T-helper 22 cell (primary cell): ENCODE results near the gene RASAL2.
"Not testable (repeated sequence)": the region's sequence is repeated elsewhere in the genome, so short reads cannot be mapped to it uniquely, and the experiment has no call there.

ENCODE experiments used
- DNase-seq: peaks from one replicate; pipeline ENCODE4 v3.0.0-alpha.2; 2020; ENCODE audit warnings: low read depth

Gene RASAL2

DNA sequence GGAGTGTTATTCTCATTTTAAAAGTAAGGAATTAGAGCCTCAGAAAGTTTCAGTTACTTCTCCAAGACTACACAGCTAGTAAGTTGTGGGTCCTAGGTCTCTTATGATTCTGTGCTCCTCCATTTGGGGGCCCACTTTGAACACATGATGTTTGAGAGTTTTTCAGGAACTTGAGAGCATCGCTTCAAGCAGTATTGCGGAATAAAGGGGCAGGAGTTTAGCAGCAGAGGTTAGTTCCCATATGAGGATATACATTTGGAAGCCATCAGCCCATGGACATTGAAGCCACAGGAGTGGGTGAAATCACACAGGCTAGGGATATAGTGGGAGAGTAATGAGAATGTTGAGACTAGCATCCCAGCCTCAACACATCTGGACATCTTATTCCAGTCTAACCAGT, 143.2 kb downstream of the RASAL2 start:
- DNase-seq = no peak

DNA sequence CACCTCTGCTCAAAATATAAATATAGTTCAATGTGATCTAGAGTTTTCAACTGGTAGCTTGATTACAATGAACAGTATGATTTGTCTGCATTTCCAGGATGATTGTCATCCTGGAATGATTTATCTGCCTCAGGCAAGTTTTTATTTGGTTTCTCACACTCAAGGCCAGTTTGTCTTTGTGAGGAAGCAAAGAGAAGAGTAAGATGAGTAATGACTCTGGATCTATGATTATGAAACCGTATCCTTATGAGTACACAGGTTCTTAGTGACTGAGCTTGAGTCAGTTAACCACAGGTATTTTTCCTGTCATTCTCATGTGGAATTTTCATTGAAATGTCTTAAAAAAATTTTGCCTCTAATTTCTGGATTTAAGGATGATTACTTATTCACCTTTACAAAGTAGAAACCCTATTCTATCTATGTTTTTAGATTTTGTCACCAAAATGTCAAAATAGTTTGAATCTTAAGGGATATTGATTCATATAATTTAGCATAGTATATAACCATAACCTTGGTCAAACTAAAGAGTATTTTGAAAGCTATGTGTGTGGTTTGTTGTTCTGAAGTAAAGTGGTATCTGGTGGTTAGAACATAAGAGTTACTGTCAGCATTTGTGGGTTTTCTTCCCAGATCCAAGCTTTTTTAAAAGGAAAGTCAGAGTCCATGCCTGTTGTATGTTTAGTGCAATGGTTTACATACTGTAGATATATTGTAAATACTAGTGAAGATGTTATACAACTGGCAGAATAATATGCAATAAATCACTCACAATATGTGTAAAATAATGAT, 145.0 kb downstream of the RASAL2 start:
- no peak for DNase-seq

DNA sequence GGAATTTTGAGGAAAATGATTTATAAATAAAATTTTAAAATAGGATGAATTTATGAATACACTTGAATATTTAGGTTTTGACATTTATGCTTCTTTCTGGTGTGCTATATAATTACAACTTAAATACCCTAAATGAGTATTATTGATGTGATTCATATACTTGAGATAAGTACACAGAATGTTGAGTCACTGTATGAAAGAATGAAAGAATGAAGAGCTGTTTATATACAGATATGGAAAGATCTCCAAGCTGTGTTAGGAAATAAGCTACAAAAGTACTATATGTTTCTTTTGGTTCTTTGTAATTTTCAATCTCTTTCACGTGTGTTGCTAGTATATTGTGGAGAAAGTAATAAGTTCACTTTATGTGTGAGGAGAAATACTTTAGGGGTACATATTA, 147.2 kb downstream of the RASAL2 start:
- no peak for DNase-seq

DNA sequence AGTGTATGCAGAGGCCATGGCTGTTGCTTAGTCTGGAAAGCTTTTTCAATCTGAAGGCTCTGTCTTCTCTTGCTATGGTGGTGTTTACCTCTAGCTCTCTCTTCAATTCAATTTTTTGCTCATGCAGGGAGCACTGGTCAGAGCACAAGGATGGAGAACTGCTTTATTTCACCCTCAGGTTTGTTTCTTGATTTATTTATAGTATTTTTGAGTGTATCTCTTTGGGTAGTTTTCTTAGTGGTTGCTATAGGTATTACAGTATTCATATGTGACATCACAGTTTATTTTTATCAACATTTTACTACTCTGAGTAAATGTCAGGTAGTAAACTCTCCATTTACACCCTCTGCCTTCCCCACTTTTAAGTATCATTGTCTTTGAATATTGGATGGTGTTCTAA, 147.9 kb downstream of the RASAL2 start:
- DNase-seq = no peak

DNA sequence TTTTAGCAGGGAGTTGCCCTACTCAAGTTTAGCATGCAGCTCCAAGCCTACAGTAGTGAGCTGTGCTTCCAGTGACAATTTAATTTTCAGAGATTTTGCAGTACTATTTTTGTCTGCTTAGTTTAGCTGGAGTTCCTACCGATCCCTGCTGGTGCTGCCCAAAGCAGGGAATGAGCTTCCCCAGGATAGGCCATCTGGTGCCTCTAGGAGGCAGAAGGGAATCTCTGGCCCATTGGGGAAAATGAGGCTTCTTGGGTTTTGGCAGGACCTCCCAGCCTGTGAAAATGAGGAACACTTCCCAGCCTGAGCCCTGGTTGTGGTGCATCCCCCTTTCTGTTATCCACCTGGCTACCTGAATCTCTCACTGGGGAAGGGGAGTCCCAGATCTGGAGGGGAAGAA, 149.2 kb downstream of the RASAL2 start:
- no peak for DNase-seq

DNA sequence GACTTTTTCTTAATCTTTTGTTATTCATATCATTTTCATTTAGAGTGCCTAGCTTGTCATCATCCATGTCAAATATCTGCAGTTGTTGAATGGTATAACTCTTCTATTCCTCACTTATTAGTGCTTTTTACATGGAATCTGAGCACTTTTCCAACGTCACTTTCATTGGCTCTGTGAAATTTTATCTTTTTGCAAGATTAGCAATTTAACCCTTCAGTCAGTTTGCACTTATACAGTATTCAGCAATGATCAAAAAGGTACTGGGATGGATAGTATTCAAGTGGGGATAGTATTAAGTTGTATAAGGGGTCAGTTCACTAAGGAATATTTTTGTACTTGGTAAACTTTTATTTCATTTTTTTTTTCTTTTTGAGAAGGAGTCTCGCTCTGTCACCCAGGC, 150.0 kb downstream of the RASAL2 start:
- DNase-seq = no peak

DNA sequence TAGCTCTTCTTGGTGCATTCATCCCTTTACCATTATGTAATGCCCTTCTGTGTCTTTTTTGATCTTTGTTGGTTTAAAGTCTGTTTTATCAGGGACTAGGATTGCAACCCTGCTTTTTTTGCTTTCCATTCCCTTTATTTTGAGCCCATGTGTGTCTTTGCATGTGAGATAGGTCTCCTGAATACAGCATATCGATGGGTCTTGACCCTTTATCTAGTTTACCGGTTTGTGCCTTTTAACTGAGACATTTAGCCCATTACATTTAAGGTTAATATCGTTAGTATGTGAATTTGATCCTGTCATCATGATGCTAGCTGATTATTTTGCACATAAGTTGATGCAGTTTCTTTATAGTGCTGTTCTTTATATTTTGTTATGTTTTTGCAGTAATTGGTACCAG, 154.4 kb downstream of the RASAL2 start:
- DNase-seq = not testable (repeated sequence)

DNA sequence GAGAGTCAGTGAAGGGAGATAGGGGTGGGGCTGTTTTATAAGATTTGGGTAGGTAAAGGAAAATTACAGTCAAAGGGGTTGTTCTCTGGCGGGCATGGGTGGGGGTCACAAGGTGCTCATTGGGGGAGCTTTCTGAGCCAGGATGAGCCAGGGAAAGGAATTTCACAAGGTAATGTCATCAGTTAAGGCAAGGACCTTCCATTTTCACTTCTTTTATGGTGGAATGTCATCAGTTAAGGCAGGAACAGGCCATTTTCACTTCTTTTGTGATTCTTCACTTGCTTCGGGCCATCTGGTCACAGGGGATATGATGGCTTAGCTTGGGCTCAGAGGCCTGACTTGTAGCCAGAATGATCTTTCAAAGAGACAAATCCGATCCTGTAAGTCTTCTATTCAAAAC, 159.7 kb downstream of the RASAL2 start:
- DNase-seq = not testable (repeated sequence)

DNA sequence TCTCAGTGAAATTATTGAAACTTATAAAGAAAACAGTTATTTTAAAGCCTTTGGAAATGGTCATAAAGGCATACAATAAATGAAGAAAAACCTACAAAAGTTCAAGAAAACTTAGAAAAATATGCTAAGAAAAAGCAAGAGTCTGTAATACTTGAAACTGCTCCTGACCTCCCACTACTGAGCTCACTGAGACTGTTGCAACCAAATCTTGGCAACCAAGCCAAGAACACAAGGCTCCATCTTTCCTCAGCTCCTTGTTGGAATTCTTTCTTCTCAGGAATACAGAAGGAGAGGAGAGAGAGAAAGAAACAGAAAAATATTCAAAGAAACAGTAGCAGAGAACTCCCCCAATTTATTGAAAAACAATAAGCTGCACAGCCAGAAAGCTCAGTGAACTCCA, 160.5 kb downstream of the RASAL2 start:
- DNase-seq = no peak

DNA sequence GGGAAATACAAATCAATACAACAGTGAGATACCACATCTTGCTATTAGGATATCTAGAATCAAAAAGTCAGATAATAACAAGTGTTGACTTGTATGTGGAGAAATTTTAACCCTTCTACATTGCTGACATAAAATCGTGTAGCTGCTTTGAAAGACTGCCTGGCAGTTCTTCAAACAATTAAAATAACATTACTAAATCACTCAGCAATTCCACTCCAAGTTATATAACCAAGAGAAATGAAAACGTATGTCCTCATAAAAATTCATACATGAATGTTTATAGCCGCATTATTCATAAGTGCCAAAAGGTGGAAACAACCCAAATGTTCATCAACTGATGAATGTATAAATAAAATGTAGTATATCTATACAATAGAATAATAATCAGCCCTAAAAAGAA, 164.6 kb downstream of the RASAL2 start:
- no peak for DNase-seq

DNA sequence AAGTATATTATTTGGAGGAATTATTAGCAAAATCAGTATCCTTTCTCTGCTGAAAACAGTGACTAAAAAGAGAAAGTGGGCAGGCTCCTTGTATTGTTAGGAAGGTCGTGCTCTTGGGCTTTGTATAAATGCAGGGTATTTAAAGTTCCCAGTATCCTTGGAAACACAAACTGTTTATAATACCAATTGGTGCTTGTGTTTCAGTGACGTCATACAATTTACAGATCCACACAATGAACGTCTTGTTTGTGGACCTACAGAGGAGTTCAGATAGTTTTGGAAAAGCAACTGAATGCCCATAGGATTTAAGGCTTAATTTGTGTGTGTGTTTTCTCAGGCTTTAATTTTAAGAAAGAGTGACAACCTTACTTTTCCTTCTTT, 168.2 kb downstream of the RASAL2 start:
- no peak for DNase-seq

DNA sequence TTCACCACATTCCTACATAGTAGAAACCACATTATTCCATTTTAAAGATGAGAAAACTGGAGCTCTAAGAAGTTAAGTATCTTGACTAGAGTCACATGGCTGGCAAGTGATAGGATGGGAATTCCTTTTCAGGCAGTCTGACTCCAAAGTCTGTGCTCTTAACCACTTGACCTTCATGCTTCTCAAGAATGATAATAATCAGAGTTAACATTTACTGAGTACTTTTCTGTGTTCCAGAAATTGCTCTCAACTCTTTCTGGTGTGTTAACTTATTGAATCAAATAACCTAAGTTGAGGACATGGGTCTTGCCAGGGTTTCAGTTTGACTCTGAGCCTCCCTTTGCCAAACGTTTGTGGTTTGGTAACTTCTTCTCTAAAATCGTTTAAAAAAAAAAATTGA, 169.4 kb downstream of the RASAL2 start:
- DNase-seq = no peak

DNA sequence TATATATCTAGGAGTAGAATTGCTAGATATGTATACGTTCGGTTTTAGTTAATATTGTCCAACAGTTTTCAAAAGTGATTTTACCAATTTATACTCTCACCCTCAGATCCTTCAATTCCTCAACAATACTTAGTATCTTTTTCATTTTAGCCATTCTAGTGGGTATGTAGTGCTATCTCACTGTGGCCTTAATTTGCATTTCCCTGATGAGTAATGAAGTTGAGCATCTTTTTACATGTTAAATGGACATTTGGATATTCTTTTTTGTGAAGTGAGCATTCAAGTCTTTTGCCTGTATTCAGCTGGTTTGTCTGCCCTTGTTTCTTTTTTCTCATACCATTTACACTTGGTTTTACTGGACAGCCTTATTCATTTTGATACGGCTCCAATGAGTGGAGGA, 172.2 kb downstream of the RASAL2 start:
- DNase-seq = no peak

DNA sequence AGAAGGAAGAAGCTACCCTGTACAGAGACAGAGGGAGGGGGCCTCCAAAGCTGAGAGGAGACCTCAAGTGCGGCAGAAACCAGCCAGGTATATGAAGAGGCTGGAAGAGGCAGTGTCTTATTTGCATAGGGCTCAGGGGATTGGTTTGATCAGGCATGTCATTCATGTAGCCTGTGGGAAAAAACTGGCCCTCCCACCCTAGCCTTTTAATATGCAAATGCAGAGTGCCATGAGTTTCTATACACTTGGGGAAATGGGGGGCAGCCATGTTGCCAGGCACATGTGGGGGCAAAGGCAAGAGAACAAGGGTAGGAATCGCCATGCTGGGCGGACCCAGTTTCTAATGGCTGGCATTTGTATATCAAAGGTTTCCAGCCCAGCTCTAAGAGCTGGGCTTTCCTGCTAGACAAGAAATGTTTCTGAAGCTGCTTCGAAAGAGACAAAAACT, 172.7 kb downstream of the RASAL2 start:
- DNase-seq = no peak

DNA sequence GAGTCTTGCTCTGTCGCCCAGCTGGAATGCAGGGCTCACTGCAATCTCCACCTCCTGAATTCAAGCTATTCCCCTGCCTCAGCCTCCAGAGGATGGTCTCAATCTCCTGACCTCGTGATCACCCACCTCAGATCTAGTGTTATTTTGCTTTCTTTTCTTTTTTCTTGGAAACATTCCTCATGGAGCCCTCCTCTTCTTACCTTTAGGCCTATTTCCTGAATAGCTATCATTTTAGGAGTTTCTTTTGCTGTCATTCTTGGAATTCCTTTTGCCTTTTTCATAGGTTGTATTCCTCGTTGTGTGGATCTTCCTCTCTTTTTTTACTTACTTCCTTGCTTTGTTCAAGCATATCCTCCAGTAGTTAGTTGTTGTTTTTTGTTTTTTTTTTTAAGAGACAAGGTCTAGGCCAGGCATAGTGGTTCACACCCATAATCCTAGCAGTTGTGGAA, 173.8 kb downstream of the RASAL2 start:
- DNase-seq = no peak

DNA sequence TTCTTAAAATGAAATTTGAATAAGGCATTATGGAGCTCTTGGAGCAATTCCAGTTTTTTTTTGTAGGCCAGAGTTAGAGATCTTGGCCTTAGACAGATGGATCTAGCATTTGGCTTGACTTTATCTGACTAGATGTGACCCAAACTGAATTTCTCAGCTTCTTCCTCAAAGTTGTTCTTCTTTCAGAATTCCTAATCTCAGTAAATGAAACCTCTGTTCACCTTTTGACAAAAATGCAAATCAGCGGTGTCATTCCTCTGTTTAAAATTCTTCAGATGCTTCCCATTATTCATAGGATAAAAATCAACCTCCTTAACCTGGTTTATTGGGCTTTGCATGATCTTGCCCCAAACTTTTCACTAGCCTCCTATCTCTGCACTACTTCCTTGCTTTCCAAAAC, 177.6 kb downstream of the RASAL2 start:
- DNase-seq = no peak

DNA sequence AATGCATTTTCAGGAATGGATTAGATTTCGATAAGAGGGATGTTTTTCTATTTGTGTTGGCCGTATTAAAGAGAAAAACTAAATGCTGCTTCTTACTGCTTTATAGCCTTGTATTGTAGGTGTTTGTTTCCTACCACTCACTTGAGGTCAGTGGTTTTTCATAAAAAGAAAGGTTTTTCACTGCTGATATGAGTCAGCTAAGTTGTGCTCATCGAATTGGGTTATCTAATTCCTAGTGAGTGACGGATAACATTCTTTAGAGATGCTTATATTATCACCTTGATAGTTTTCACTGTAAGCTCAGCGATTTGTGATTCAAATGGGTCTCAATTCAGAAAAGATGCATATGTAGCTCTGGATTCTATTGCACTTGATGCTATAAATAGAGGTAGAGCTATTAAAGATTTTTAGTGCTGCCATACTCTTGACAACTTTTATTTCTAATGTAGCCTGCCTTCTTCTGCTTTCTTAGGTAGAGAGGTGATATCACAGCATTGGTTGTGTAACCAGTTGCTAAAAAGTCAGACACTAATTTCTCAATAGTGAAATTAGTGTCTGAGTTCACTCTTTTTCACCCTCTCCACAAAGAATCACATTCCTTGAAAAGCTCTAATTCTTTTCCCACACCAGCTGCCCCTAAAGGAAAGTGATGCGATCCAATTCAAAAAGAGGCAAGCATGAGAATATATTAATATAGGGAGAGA, 180.0 kb downstream of the RASAL2 start:
- DNase-seq = no peak

DNA sequence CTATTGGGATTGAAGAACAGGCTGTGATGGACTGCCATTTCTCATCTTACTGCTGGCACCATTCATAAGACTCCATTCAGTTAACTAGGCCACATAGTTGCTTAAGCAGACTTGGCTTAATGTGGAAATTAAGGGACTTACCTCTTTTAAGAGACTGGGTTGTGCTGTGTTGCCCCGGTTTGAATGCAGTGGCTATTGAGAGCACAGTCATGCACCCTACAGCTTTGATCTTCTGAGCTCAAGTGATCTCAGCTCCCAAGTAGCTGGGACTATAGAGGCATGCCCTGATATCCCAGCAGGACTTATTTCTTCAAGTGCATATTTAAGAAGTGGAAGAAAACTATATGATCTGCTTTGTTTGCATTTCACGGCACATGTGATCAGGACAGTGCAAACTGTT, 181.1 kb downstream of the RASAL2 start:
- DNase-seq = no peak

DNA sequence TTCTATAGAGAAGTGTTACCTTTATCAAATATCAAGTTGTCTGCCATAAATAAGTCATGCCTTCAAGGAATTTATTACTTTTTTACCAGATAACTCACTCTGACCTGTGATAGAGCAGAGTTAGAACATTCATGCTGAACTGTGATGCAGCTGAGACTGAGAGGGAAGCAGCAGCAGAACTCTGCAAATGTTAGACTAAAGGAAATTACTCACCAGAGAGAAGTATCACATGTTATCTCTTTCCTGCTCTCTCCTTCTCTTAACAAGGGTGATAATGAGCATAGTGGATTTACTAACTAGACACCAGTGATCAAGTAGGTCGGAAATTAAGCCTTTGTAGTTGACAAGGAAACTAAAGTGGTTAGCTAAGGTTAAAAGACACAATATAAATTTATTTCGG, 181.6 kb downstream of the RASAL2 start:
- no peak for DNase-seq

DNA sequence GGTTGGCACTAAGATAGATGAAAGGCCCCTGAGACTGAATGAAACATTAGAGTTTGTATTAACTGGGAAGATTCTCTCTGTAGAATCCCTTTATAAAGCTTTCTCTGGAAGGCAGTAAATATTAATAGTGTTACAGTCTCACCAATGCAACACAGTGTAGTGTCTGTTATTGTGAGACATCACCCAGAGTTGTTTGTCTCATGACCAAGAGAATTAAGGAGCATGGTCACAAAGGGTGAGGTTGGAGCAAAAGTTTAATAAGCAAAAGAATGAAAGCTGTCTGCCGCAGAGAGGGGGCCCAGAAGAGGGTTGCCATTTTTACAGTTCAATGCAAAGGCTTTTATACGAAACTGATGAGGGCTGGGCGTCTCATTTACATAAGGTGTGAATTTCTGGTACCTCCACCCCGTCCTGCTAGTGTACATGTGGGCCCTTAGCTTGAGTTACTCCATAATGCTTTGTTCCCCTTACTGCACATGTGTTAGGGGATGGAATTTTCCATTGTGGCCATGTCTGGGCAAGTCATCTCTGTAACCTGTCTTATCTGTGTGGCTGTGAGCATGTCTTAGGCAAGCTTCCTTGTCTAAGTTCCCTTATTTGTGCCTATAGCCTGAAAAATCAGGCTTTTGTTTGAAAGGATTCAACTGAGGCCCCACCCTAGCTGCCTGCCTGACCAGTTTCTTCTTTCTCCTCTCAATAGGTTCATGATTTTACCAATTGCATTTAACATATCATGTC, 184.1 kb downstream of the RASAL2 start:
- DNase-seq = no peak

DNA sequence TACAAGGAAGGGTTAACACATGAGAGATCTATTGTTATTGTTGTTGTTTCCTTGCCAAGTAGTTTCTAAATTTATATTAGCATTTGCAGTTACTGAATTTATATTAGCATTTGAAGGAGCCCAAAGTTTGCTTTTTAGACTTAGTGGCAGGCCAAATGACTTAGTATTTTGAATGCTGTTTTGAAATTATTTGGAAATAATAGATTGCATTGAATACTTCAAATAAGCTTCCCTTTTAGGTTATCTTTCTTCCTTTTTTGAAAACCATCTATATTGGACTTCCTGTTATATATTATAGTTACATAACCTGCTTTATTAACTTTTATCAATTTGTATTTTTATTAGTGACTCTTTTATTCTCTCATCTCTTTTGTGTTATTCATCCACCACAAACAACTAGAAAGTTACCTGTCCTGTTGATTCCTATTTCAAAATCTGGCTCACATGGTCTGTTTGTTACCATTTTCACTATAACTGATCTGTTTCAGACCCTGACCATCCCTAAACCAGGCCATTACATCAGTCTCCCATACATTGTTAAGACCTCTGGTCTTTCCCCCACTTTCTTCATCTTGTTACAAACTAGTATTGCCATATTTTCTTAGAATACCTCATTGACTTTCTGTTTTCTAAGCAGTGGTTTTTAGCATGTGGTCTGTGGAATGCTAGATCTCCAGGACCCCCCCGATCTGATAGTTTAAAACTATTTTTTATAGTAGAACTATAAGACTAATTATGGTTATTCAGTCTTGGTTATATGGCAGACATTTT, 185.2 kb downstream of the RASAL2 start:
- no peak for DNase-seq

DNA sequence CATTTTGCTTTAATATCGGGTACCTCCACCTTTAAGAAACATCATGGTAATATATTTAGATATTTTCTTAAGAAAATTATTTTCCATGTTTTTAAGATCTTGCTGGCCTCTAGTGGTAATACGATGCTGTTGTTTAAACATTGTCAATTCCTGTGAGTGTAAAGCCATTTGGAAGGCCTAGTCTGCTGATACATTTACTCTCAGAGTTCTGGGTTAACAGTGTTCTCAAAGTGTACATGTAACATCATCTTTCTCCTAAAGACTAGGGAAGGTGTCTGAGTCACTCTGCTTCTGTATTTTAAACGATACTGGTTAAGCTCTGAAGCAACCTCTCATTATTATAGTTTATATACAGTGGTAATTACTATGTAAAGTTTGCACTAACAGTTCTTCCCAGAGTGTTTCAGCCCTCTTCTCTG, 189.1 kb downstream of the RASAL2 start:
- DNase-seq = no peak
